Gastroesophageal sphincter (tissue), 3 donors: Measurements from ENCODE around the gene ECT2L.

ENCODE experiments used
- POLR2A ChIP-seq, 2 donors: fragments of 450-650 bp; IDR thresholded peaks; one replicate each; pipeline ENCODE4 v1.6.1; 2017; ENCODE audit warnings: antibody characterized with exemption in 2 of 2, mild to moderate bottlenecking in 2 of 2, moderate library complexity in 1 of 2
- POLR2AphosphoS5 ChIP-seq: sonication (generic); formaldehyde crosslinking; IDR thresholded peaks from one replicate; pipeline ENCODE4 v1.6.1; 2017; ENCODE audit warnings: antibody characterized with exemption
- TF ChIP-seq, protein P1 (sequence below), 4 experiments: fragments of 200-600 bp in 2 of 4; fragments of 450-650 bp in 2 of 4; sonication (generic) in 1 of 4; IDR thresholded peaks; one replicate each; pipeline ENCODE4 v1.5.1; 2017 to 2019; ENCODE audit warnings: antibody characterized with exemption in 4 of 4, mild to moderate bottlenecking in 2 of 4, moderate library complexity in 2 of 4

DNA sequence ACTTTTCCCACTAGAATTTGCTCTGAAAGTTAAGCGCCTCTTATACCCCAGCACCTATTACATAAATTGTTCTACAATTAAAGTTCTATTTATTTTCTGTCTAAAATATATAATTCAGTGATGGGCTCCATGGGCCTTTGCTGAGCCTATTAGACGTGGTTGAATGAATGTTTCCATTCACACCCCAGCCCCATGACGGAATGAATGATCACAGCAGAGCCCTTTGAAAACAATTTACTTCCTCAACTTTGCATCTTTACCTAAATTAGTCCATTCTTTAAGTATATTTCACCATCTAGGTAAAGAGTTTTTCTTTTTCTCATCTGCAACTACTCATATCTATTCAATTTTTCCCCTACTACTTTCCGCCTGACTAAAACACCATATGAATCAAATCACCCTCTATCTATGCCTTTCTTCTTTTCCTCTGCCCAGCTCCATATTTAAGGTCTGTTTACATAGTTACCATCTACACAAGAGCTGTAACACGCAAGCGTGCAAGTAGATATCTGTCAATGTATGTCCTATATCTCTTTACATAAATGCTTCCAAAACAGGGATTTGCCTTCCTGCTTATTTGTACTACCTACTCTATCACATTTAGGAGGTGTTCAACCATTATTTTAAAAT lies 69.7 kb downstream of the ECT2L start:
- TF ChIP-seq POLR2A (IDR thresholded peaks at IDR 0.05) (no peak), POLR2AphosphoS5 (no peak)
- TF ChIP-seq, protein P1, sequence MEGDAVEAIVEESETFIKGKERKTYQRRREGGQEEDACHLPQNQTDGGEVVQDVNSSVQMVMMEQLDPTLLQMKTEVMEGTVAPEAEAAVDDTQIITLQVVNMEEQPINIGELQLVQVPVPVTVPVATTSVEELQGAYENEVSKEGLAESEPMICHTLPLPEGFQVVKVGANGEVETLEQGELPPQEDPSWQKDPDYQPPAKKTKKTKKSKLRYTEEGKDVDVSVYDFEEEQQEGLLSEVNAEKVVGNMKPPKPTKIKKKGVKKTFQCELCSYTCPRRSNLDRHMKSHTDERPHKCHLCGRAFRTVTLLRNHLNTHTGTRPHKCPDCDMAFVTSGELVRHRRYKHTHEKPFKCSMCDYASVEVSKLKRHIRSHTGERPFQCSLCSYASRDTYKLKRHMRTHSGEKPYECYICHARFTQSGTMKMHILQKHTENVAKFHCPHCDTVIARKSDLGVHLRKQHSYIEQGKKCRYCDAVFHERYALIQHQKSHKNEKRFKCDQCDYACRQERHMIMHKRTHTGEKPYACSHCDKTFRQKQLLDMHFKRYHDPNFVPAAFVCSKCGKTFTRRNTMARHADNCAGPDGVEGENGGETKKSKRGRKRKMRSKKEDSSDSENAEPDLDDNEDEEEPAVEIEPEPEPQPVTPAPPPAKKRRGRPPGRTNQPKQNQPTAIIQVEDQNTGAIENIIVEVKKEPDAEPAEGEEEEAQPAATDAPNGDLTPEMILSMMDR (IDR thresholded peaks at IDR 0.05) = no peak
